SKM-1 treated with dmso at 0.1 percent for 144 hours (cell line): ENCODE results near the gene MAN1B1.

Experiments
- DNase-seq: peaks from one replicate; lab custom pipeline; 2025; ENCODE audit not compliant: unreplicated experiment; lab: John Stamatoyannopoulos, UW

MAN1B1 gene

GRCh38 chr9:137086531-137087408 is at the start of gene MAN1B1:
TSS of gene MAN1B1 (plus strand) at chr9:137086985. CDS start at chr9:137087000, 15 bp downstream.
- peak; percentile 97 for DNase-seq

- DNase-seq = no peak
These were observed 49.8 kb upstream of the MAN1B1 start for GRCh38 chr9:137037035-137037434.

- DNase-seq = no peak
These were observed 49.3 kb upstream of the MAN1B1 start for GRCh38 chr9:137037483-137037882.

- DNase-seq = no peak
These were observed 47.9 kb upstream of the MAN1B1 start for GRCh38 chr9:137038916-137039315.

GRCh38 chr9:137039611-137040366 is 47.0 kb upstream of the MAN1B1 start:
- DNase-seq = no peak

GRCh38 chr9:137040568-137040967 is 46.2 kb upstream of the MAN1B1 start:
- no peak for DNase-seq

- no peak for DNase-seq
These were observed 45.7 kb upstream of the MAN1B1 start for GRCh38 chr9:137041124-137041523.

- no peak for DNase-seq
These were observed 43.7 kb upstream of the MAN1B1 start for GRCh38 chr9:137042751-137043727.

GRCh38 chr9:137044037-137044436 is 42.7 kb upstream of the MAN1B1 start:
- no peak for DNase-seq

- no peak for DNase-seq
These were observed 42.1 kb upstream of the MAN1B1 start for GRCh38 chr9:137044502-137045177.

- no peak for DNase-seq
These were observed 41.3 kb upstream of the MAN1B1 start for GRCh38 chr9:137045294-137046087.

- peak; percentile 59 for DNase-seq
These were observed 40.5 kb upstream of the MAN1B1 start, which contains the start of gene NPDC1 for GRCh38 chr9:137046088-137046787. TSS of gene NPDC1 (minus strand) at chr9:137046177. CDS start at chr9:137045989, 188 bp downstream.

GRCh38 chr9:137048655-137049543 is 37.9 kb upstream of the MAN1B1 start:
- DNase-seq = no peak

- peak; percentile 52 for DNase-seq
These were observed 37.0 kb upstream of the MAN1B1 start for GRCh38 chr9:137049544-137050449.

- no peak for DNase-seq
These were observed 36.2 kb upstream of the MAN1B1 start for GRCh38 chr9:137050570-137050969.

- no peak for DNase-seq
These were observed 35.5 kb upstream of the MAN1B1 start for GRCh38 chr9:137051145-137051724.
